Ovary (tissue), 3 donors: ENCODE results near the gene C1orf115.

Experiments
- POLR2A ChIP-seq: fragments of 450-650 bp; IDR thresholded peaks from one replicate; pipeline ENCODE4 v1.6.1; 2017; ENCODE audit warnings: antibody characterized with exemption, mild to moderate bottlenecking, moderate library complexity
- TF ChIP-seq, protein P1 (sequence below), 3 donors: fragments of 450-650 bp in 2 of 3; fragments of 200-600 bp in 1 of 3; IDR thresholded peaks; one replicate each; pipeline versions ENCODE4 v1.5.1 to v1.8.0; 2016 to 2022; ENCODE audit warnings: antibody characterized with exemption in 3 of 3, mild to moderate bottlenecking in 1 of 3
- donor health status: DM: no; HTN: no; CAD: no.

- TF ChIP-seq, protein P1, sequence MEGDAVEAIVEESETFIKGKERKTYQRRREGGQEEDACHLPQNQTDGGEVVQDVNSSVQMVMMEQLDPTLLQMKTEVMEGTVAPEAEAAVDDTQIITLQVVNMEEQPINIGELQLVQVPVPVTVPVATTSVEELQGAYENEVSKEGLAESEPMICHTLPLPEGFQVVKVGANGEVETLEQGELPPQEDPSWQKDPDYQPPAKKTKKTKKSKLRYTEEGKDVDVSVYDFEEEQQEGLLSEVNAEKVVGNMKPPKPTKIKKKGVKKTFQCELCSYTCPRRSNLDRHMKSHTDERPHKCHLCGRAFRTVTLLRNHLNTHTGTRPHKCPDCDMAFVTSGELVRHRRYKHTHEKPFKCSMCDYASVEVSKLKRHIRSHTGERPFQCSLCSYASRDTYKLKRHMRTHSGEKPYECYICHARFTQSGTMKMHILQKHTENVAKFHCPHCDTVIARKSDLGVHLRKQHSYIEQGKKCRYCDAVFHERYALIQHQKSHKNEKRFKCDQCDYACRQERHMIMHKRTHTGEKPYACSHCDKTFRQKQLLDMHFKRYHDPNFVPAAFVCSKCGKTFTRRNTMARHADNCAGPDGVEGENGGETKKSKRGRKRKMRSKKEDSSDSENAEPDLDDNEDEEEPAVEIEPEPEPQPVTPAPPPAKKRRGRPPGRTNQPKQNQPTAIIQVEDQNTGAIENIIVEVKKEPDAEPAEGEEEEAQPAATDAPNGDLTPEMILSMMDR (IDR thresholded peaks at IDR 0.05) = peak; percentile 48 to 60 (median 57)
- no peak for TF ChIP-seq POLR2A
Observed at GRCh38 chr1:220733086-220733601, 43.0 kb downstream of the C1orf115 start.
